HepG2 (cell line): ENCODE results near the gene RRP12. TPM values are rescaled to one million over a fixed set of nuclear protein-coding genes. Genes with fewer than 3 reads are reported as not detected.
A peak's percentile ranks its signal among the peaks of the same experiment; 100 is the strongest.

Source experiments
- ATM ChIP-seq: fragments of 450-650 bp; IDR thresholded peaks from 2 replicates; pipeline ENCODE4 v1.7.1; 2017; ENCODE audit warnings: mild to moderate bottlenecking, borderline replicate concordance
- MED8 ChIP-seq: sonication (generic); formaldehyde crosslinking; IDR thresholded peaks from 2 replicates; pipeline ENCODE4 v1.8.1; 2023; ENCODE audit warnings: mild to moderate bottlenecking, missing genetic modification reagents; ENCODE audit not compliant: insufficient replicate concordance
- MIER2 ChIP-seq: IDR thresholded peaks from 2 replicates; pipeline ENCODE4 v1.6.1; 2016; ENCODE audit warnings: missing biosample characterization, missing genetic modification reagents
- NCOA1 ChIP-seq: sonication (generic); formaldehyde crosslinking; IDR thresholded peaks from 2 replicates; pipeline ENCODE4 v1.9.0; 2021; ENCODE audit warnings: missing genetic modification reagents
- REST ChIP-seq, 2 experiments: IDR thresholded peaks; 2 replicates each; pipeline ENCODE4 v1.6.1; 2011 to 2012; ENCODE audit warnings: low read length in 2 of 2, borderline replicate concordance in 1 of 2, low read depth in 1 of 2, mild to moderate bottlenecking in 1 of 2, moderate library complexity in 1 of 2
- SKI ChIP-seq: fragments of 450-650 bp; IDR thresholded peaks from one replicate; pipeline ENCODE4 v1.6.1; 2018; ENCODE audit warnings: mild to moderate bottlenecking; ENCODE audit not compliant: partially characterized antibody
- SMAD9 ChIP-seq: sonication (generic); formaldehyde crosslinking; IDR thresholded peaks from 2 replicates; pipeline ENCODE4 v1.5.1; 2020; ENCODE audit warnings: mild to moderate bottlenecking, missing genetic modification reagents
- YEATS4 ChIP-seq: sonication (generic); formaldehyde crosslinking; IDR thresholded peaks from 2 replicates; pipeline ENCODE4 v1.4.0; 2020; ENCODE audit warnings: missing genetic modification reagents, borderline replicate concordance
- ZBTB34 ChIP-seq: sonication (generic); formaldehyde crosslinking; IDR thresholded peaks from 2 replicates; pipeline ENCODE4 v1.8.0; 2022; ENCODE audit warnings: mild to moderate bottlenecking, missing genetic modification reagents
- ZBTB39 ChIP-seq: sonication (generic); formaldehyde crosslinking; IDR thresholded peaks from 2 replicates; pipeline ENCODE4 v1.5.0; 2020; ENCODE audit warnings: missing genetic modification reagents
- ZBTB42 ChIP-seq: sonication (generic); formaldehyde crosslinking; IDR thresholded peaks from 2 replicates; pipeline ENCODE4 v1.5.0; 2020; ENCODE audit warnings: mild to moderate bottlenecking, missing genetic modification reagents
- ZC3H13 ChIP-seq: sonication (generic); formaldehyde crosslinking; IDR thresholded peaks from 2 replicates; pipeline ENCODE4 v1.8.1; 2023; ENCODE audit warnings: mild to moderate bottlenecking, missing genetic modification reagents, moderate library complexity
- ZMYM3 ChIP-seq: sonication (generic); formaldehyde crosslinking; IDR thresholded peaks from 2 replicates; pipeline ENCODE4 v1.5.1; 2020; ENCODE audit warnings: mild to moderate bottlenecking, missing genetic modification reagents
- ZNF160 ChIP-seq: sonication (generic); formaldehyde crosslinking; IDR thresholded peaks from 2 replicates; pipeline ENCODE4 v1.8.0; 2022; ENCODE audit warnings: mild to moderate bottlenecking, inconsistent platforms, missing genetic modification reagents
- ZNF572 ChIP-seq: sonication (generic); formaldehyde crosslinking; IDR thresholded peaks from 2 replicates; pipeline ENCODE4 v1.5.1; 2020; ENCODE audit warnings: mild to moderate bottlenecking, missing genetic modification reagents
- polyA plus RNA-seq, 8 experiments: library from polyadenylated mRNA; depleted of rRNA in 3 of 8; stranded (reverse) in 7 of 8; unstranded in 1 of 8; fragments of >200 nt; fragmentation: Illumina TruSeq in 4 of 8; extraction: Trizol in 4 of 8; gene quantifications; 2 replicates each; pipeline versions ENCODE4 v1.2.1 to v1.2.3, GENCODE V29; 2011 to 2016; ENCODE audit warnings: low read depth in 4 of 8, missing spikeins in 1 of 8, mixed read lengths in 1 of 8; ENCODE audit not compliant: insufficient read depth in 1 of 8
- total RNA-seq, 5 experiments: library from RNA; depleted of rRNA; stranded (reverse); fragments of >200 nt; fragmentation: Illumina TruSeq; extraction: Trizol; gene quantifications; 2 replicates each; pipeline ENCODE4 v1.2.3, GENCODE V29; 2016; ENCODE audit warnings: low read depth in 1 of 5

Gene RRP12
- total and polyA plus RNA-seq, 2 of the 13 experiments (the other 11 are each of a cell fraction or from before 2014, with no cell fraction given), result 13.2 to 39.4 TPM

- TF ChIP-seq REST (IDR thresholded peaks at IDR 0.05; ENCODE audit: borderline replicate concordance in 1 of 2, low read depth in 1 of 2, low read length in 2 of 2) (no peak), SMAD9 (CRISPR knock-in tag) (no peak; the same call in 1 of the 2 replicates), YEATS4 (CRISPR knock-in tag) (no peak; the same call in 1 of the 2 replicates), ZC3H13 (CRISPR knock-in tag) (peak; percentile 64; the same call in 1 of the 2 replicates), MED8 (CRISPR knock-in tag) (no peak), MIER2 (CRISPR knock-in tag) (no peak), SKI (no peak), ZNF160 (CRISPR knock-in tag) (no peak), ZBTB42 (no peak), ZBTB39 (CRISPR knock-in tag) (no peak), ZMYM3 (CRISPR knock-in tag) (no peak), NCOA1 (CRISPR knock-in tag) (0 out of 2 replicates have a peak, but pooled peaks have one; percentile 42), ATM (no peak), ZBTB34 (CRISPR knock-in tag) (no peak), ZNF572 (CRISPR knock-in tag) (no peak)
These were observed 81.3 kb downstream of the RRP12 start (continued) for GRCh38 chr10:97319671-97320479.
